Measurements from ENCODE around the gene RGS3.

DNA sequence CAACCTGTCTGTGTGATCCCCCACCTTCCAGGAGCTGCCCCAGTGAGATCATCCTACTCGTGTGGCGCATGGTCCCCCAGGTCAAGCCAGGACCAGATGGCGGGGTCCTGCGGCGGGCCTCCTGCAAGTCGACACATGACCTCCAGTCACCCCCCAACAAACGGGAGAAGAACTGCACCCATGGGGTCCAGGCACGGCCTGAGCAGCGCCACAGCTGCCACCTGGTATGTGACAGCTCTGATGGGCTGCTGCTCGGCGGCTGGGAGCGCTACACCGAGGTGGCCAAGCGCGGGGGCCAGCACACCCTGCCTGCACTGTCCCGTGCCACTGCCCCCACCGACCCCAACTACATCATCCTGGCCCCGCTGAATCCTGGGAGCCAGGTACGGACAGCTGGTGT, 43.7 kb downstream of the RGS3 start:
- no peak for TF ChIP-seq SRF (IDR thresholded peaks at IDR 0.05; ENCODE audit: low read depth)
- TF ChIP-seq, protein P1, sequence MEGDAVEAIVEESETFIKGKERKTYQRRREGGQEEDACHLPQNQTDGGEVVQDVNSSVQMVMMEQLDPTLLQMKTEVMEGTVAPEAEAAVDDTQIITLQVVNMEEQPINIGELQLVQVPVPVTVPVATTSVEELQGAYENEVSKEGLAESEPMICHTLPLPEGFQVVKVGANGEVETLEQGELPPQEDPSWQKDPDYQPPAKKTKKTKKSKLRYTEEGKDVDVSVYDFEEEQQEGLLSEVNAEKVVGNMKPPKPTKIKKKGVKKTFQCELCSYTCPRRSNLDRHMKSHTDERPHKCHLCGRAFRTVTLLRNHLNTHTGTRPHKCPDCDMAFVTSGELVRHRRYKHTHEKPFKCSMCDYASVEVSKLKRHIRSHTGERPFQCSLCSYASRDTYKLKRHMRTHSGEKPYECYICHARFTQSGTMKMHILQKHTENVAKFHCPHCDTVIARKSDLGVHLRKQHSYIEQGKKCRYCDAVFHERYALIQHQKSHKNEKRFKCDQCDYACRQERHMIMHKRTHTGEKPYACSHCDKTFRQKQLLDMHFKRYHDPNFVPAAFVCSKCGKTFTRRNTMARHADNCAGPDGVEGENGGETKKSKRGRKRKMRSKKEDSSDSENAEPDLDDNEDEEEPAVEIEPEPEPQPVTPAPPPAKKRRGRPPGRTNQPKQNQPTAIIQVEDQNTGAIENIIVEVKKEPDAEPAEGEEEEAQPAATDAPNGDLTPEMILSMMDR (IDR thresholded peaks at IDR 0.05 in 2 of 3, conservative IDR thresholded peaks at IDR 0.05 in 1 of 3; ENCODE audit: borderline replicate concordance in 1 of 3, insufficient read depth in 1 of 3, low read depth in 2 of 3, low read length in 2 of 3), result no peak
- TF ChIP-seq POLR2AphosphoS5 (IDR thresholded peaks at IDR 0.05; ENCODE audit: low read depth, low read length), result no peak
- TF ChIP-seq RAD21 (IDR thresholded peaks at IDR 0.05; ENCODE audit: low read depth), result no peak
- TF ChIP-seq, protein P2, sequence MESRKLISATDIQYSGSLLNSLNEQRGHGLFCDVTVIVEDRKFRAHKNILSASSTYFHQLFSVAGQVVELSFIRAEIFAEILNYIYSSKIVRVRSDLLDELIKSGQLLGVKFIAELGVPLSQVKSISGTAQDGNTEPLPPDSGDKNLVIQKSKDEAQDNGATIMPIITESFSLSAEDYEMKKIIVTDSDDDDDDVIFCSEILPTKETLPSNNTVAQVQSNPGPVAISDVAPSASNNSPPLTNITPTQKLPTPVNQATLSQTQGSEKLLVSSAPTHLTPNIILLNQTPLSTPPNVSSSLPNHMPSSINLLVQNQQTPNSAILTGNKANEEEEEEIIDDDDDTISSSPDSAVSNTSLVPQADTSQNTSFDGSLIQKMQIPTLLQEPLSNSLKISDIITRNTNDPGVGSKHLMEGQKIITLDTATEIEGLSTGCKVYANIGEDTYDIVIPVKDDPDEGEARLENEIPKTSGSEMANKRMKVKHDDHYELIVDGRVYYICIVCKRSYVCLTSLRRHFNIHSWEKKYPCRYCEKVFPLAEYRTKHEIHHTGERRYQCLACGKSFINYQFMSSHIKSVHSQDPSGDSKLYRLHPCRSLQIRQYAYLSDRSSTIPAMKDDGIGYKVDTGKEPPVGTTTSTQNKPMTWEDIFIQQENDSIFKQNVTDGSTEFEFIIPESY (IDR thresholded peaks at IDR 0.05; ENCODE audit: extremely low read depth, insufficient replicate concordance, low read length), result no peak
- TF ChIP-seq, protein P3, sequence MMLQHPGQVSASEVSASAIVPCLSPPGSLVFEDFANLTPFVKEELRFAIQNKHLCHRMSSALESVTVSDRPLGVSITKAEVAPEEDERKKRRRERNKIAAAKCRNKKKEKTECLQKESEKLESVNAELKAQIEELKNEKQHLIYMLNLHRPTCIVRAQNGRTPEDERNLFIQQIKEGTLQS (IDR thresholded peaks at IDR 0.05), result no peak
- TF ChIP-seq POLR2A (IDR thresholded peaks at IDR 0.05; ENCODE audit: borderline replicate concordance, extremely low read depth, insufficient read depth, insufficient read length), result no peak
- TF ChIP-seq EZH2phosphoT487 (IDR thresholded peaks at IDR 0.05; ENCODE audit: borderline replicate concordance), result no peak
- TF ChIP-seq TCF7L2 (IDR thresholded peaks at IDR 0.05; ENCODE audit: borderline replicate concordance, extremely low read depth, insufficient read depth, insufficient read length), result no peak
- no peak for TF ChIP-seq JUND (IDR thresholded peaks at IDR 0.05)
- TF ChIP-seq, protein P4, sequence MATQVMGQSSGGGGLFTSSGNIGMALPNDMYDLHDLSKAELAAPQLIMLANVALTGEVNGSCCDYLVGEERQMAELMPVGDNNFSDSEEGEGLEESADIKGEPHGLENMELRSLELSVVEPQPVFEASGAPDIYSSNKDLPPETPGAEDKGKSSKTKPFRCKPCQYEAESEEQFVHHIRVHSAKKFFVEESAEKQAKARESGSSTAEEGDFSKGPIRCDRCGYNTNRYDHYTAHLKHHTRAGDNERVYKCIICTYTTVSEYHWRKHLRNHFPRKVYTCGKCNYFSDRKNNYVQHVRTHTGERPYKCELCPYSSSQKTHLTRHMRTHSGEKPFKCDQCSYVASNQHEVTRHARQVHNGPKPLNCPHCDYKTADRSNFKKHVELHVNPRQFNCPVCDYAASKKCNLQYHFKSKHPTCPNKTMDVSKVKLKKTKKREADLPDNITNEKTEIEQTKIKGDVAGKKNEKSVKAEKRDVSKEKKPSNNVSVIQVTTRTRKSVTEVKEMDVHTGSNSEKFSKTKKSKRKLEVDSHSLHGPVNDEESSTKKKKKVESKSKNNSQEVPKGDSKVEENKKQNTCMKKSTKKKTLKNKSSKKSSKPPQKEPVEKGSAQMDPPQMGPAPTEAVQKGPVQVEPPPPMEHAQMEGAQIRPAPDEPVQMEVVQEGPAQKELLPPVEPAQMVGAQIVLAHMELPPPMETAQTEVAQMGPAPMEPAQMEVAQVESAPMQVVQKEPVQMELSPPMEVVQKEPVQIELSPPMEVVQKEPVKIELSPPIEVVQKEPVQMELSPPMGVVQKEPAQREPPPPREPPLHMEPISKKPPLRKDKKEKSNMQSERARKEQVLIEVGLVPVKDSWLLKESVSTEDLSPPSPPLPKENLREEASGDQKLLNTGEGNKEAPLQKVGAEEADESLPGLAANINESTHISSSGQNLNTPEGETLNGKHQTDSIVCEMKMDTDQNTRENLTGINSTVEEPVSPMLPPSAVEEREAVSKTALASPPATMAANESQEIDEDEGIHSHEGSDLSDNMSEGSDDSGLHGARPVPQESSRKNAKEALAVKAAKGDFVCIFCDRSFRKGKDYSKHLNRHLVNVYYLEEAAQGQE (IDR thresholded peaks at IDR 0.05; ENCODE audit: low read depth), result no peak
- no peak for TF ChIP-seq ZNF274 (IDR thresholded peaks at IDR 0.05; ENCODE audit: low read depth, low read length)
